ENCODE results near the gene EVX2. TPM values are rescaled to one million over a fixed set of nuclear protein-coding genes. Genes with fewer than 3 reads are reported as not detected.

The EVX2 gene
- total RNA-seq, 1 donor from 2014 or later = not detected

GRCh38 chr2:176111846-176112374 lies 28.1 kb upstream of the EVX2 start:
- no peaks in the 10 kb centered on the region for H3K36me3 ChIP-seq (ENCODE audit: insufficient read depth, low read length)
- H4K20me1 ChIP-seq (ENCODE audit: insufficient read depth, low read length) = no peaks in the 10 kb centered on the region
- no peak overlapping the region for H3K9ac ChIP-seq (ENCODE audit: low read length)
- FAIRE-seq (no peak), DNase-seq (ENCODE audit: low read depth) (no peak)
- Mint-ChIP-seq H3K9me3 (ENCODE audit: unreplicated experiment) (peaks cover 17% of the 10 kb centered on the region), H3K27ac (ENCODE audit: unreplicated experiment) (no peak overlapping the region), H3K4me1 (ENCODE audit: low read depth, unreplicated experiment) (no peaks in the 10 kb centered on the region), H3K27me3 (ENCODE audit: low read depth, unreplicated experiment) (peaks cover 81% of the 10 kb centered on the region), H3K36me3 (ENCODE audit: low read depth, unreplicated experiment) (peaks cover 1% of the 10 kb centered on the region), H3K4me3 (ENCODE audit: unreplicated experiment) (no peak overlapping the region)
- no peaks in the 10 kb centered on the region for H3K4me1 ChIP-seq (ENCODE audit: insufficient read depth, low read length)
- H3K4me2 ChIP-seq (ENCODE audit: low read length) = no peak overlapping the region
- no peak overlapping the region for H3K4me3 ChIP-seq (ENCODE audit: insufficient read depth, low read depth, low read length)
- no peaks in the 10 kb centered on the region for H3K79me2 ChIP-seq (ENCODE audit: insufficient read depth, low read length)
- TF ChIP-seq CTCF (IDR thresholded peaks at IDR 0.05; ENCODE audit: insufficient read depth, low read depth, low read length) = no peak
- peak; percentile 90 for TF ChIP-seq EZH2 (IDR thresholded peaks at IDR 0.05; ENCODE audit: insufficient read depth, low read length)
- no peak overlapping the region for H3K27ac ChIP-seq (ENCODE audit: low read depth, low read length)
- H3K9me3 ChIP-seq (ENCODE audit: insufficient read depth, low read depth, low read length) = peaks cover 10% of the 10 kb centered on the region
- peaks cover 92% of the 10 kb centered on the region for H3K27me3 ChIP-seq (ENCODE audit: insufficient read depth, low read length)
- no peak overlapping the region for H2AFZ ChIP-seq (ENCODE audit: low read depth, low read length)

DNA sequence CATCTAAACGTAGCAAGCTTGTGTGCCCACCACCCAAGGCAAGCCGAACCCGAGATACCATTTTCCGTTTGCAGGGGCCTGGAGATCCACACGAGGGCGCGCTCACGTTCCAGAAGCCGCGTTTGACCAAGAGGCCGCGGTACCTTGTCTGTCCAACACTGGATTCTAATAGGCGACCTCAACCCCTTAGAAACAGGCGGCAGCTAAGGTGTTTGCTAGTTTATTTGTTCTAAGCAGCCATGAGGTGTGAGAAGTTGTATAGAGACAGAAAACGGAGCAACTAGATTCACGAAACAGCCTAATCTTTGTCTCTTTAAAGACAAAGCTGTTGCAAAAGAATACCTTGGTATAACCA lies 27.5 kb upstream of the EVX2 start:
- TF ChIP-seq EZH2 (IDR thresholded peaks at IDR 0.05; ENCODE audit: insufficient read depth, low read length) = no peak
- TF ChIP-seq CTCF (IDR thresholded peaks at IDR 0.05; ENCODE audit: insufficient read depth, low read depth, low read length) = peak; percentile 46
- no peaks in the 10 kb centered on the region for H3K79me2 ChIP-seq (ENCODE audit: insufficient read depth, low read length)
- H3K27me3 Mint-ChIP-seq (ENCODE audit: low read depth, unreplicated experiment) = peaks cover 78% of the 10 kb centered on the region
- H3K4me1 ChIP-seq (ENCODE audit: insufficient read depth, low read length) = no peaks in the 10 kb centered on the region
- H3K9me3 Mint-ChIP-seq (ENCODE audit: unreplicated experiment) = peaks cover 11% of the 10 kb centered on the region
- peaks cover 1% of the 10 kb centered on the region for H3K4me1 Mint-ChIP-seq (ENCODE audit: low read depth, unreplicated experiment)
- no peak overlapping the region for H3K4me2 ChIP-seq (ENCODE audit: low read length)
- H4K20me1 ChIP-seq (ENCODE audit: insufficient read depth, low read length) = peaks cover under 1% of the 10 kb centered on the region
- H3K27ac Mint-ChIP-seq (ENCODE audit: unreplicated experiment) = no peak overlapping the region
- DNase-seq (ENCODE audit: low read depth) = no peak
- no peaks in the 10 kb centered on the region for H3K36me3 ChIP-seq (ENCODE audit: insufficient read depth, low read length)
- no peak overlapping the region for H2AFZ ChIP-seq (ENCODE audit: low read depth, low read length)
- H3K9ac ChIP-seq (ENCODE audit: low read length) = no peak overlapping the region
- no peak overlapping the region for H3K27ac ChIP-seq (ENCODE audit: low read depth, low read length)
- no peak for FAIRE-seq
- peaks cover 4% of the 10 kb centered on the region for H3K9me3 ChIP-seq (ENCODE audit: insufficient read depth, low read depth, low read length)
- no peaks in the 10 kb centered on the region for H3K36me3 Mint-ChIP-seq (ENCODE audit: low read depth, unreplicated experiment)
- H3K4me3 ChIP-seq (ENCODE audit: insufficient read depth, low read depth, low read length) = no peak overlapping the region
- H3K4me3 Mint-ChIP-seq (ENCODE audit: unreplicated experiment) = no peak overlapping the region
- peaks cover 88% of the 10 kb centered on the region for H3K27me3 ChIP-seq (ENCODE audit: insufficient read depth, low read length)

DNA sequence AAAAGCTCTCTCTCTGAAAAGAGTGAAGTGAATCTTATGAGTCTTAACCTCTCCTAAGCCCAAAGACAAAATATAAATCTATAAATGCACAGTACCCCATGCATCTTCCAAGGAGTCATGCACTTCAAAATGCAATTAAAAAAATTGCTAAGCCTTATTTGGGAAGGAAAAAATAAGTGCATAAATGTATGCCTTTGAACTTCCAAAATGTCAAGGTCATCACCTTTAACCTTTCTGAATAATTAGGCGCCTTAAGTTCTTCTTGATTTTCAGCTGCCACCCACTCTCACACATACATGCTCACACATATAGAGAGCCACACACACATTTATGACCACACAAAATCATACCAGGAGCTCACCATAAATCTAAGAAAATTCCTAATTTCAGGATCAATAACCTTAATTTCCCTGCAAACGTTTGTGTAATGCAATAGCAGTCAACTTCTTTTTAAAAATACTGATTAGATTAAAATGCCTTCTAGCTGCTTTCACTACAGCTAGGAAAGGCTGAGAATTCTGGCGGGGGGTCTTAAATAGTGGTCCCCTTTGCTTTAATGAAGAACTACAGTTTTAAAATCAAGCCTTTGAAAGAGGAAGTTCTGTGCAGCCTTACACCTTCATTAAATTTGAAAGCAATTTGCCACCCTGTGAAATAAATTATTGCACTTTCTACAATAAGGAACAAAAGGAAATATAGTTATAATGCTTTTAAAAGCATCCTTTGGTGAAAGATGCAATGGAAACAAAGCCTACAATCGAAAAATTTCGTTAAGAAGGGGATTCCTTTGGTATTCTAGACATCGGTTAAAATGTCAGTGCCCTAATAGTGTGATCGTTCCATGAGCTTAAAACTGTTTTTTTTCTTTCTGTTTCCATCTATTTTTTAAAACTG lies 26.9 kb upstream of the EVX2 start:
- H3K27me3 ChIP-seq (ENCODE audit: insufficient read depth, low read length) = peaks cover 88% of the 10 kb centered on the region
- peaks cover 4% of the 10 kb centered on the region for H4K20me1 ChIP-seq (ENCODE audit: insufficient read depth, low read length)
- peaks cover 16% of the 10 kb centered on the region for H3K9me3 Mint-ChIP-seq (ENCODE audit: unreplicated experiment)
- FAIRE-seq (no peak), DNase-seq (ENCODE audit: low read depth) (no peak)
- no peak overlapping the region for H2AFZ ChIP-seq (ENCODE audit: low read depth, low read length)
- H3K36me3 ChIP-seq (ENCODE audit: insufficient read depth, low read length) = no peaks in the 10 kb centered on the region
- H3K9ac ChIP-seq (ENCODE audit: low read length) = no peak overlapping the region
- no peak for TF ChIP-seq EZH2 (IDR thresholded peaks at IDR 0.05; ENCODE audit: insufficient read depth, low read length)
- TF ChIP-seq CTCF (IDR thresholded peaks at IDR 0.05; ENCODE audit: insufficient read depth, low read depth, low read length) = no peak
- H3K79me2 ChIP-seq (ENCODE audit: insufficient read depth, low read length) = no peaks in the 10 kb centered on the region
- no peaks in the 10 kb centered on the region for H3K4me1 ChIP-seq (ENCODE audit: insufficient read depth, low read length)
- H3K27ac Mint-ChIP-seq (ENCODE audit: unreplicated experiment) = no peak overlapping the region
- peaks cover 4% of the 10 kb centered on the region for H3K9me3 ChIP-seq (ENCODE audit: insufficient read depth, low read depth, low read length)
- no peak overlapping the region for H3K4me2 ChIP-seq (ENCODE audit: low read length)
- no peak overlapping the region for H3K4me3 ChIP-seq (ENCODE audit: insufficient read depth, low read depth, low read length)
- no peak overlapping the region for H3K27ac ChIP-seq (ENCODE audit: low read depth, low read length)
- H3K27me3 Mint-ChIP-seq (ENCODE audit: low read depth, unreplicated experiment) = peaks cover 80% of the 10 kb centered on the region
- no peak overlapping the region for H3K4me3 Mint-ChIP-seq (ENCODE audit: unreplicated experiment)
- H3K4me1 Mint-ChIP-seq (ENCODE audit: low read depth, unreplicated experiment) = peaks cover 2% of the 10 kb centered on the region
- H3K36me3 Mint-ChIP-seq (ENCODE audit: low read depth, unreplicated experiment) = no peaks in the 10 kb centered on the region
